IMR-90 (cell line): ENCODE results near the gene WNK3. TPM values are rescaled to one million over a fixed set of nuclear protein-coding genes. Genes with fewer than 3 reads are reported as not detected.

Source experiments
- ATAC-seq: fragments of 200-7000 bp; cut with Tn5 transposase; 2 replicates; pipeline ENCODE4 v1.9.1; 2020; ENCODE audit warnings: low read depth, mild to moderate bottlenecking, moderate library complexity
- BruUV-seq: library from RNA; stranded (reverse); fragments of 400-500 nt; replicated peaks from 2 replicates; lab custom pipeline; 2021; lab: Mats Ljungman, UMichigan
- CTCF ChIA-PET: fragments of 300-600 bp; formaldehyde crosslinking; extraction: SDS; loops from one replicate; lab custom pipeline; 2021; ENCODE audit warnings: antibody characterized with exemption; lab: Yijun Ruan, JAX
- POLR2A ChIA-PET: fragments of 300-600 bp; sonication (Branson Sonifier 250); formaldehyde crosslinking; loops from one replicate; lab custom pipeline; 2022; ENCODE audit warnings: antibody characterized with exemption; ENCODE audit not compliant: unreplicated experiment; lab: Charles Lee
- DNase-seq: peaks from one replicate; pipeline ENCODE4 v3.0.0; 2013
- H2AFZ ChIP-seq: replicated peaks from 2 replicates; pipeline ENCODE3; 2013; ENCODE audit warnings: low read length, mild to moderate bottlenecking; ENCODE audit not compliant: poor library complexity
- H2AK5ac ChIP-seq: 2 replicates; pipeline ENCODE4 v1.6.1; 2013; ENCODE audit warnings: low read depth, low read length, inconsistent platforms
- H2AK9ac ChIP-seq: replicated peaks from 2 replicates; pipeline ENCODE3; 2013; ENCODE audit warnings: mild to moderate bottlenecking, low read depth, low read length, moderate library complexity; ENCODE audit not compliant: poor library complexity
- H2BK120ac ChIP-seq: 2 replicates; pipeline ENCODE4 v1.6.1; 2013; ENCODE audit warnings: low read depth, low read length, inconsistent platforms
- H2BK15ac ChIP-seq: 3 replicates; pipeline ENCODE4 v1.6.1; 2013; ENCODE audit warnings: low read depth, low read length, inconsistent platforms
- H2BK20ac ChIP-seq: 2 replicates; pipeline ENCODE4 v1.6.1; 2013; ENCODE audit warnings: low read depth, mild to moderate bottlenecking, inconsistent platforms, low read length, moderate library complexity
- H2BK5ac ChIP-seq: 2 replicates; pipeline ENCODE4 v1.6.1; 2013; ENCODE audit warnings: mild to moderate bottlenecking, low read depth, low read length, inconsistent platforms; ENCODE audit not compliant: poor library complexity, severe bottlenecking
- H3K14ac ChIP-seq: replicated peaks from 2 replicates; pipeline ENCODE4 v1.6.1; 2013; ENCODE audit warnings: low read depth, low read length, inconsistent platforms
- H3K18ac ChIP-seq: 2 replicates; pipeline ENCODE4 v1.6.1; 2013; ENCODE audit warnings: low read depth, low read length, control low read depth
- H3K23ac ChIP-seq: 2 replicates; pipeline ENCODE4 v1.6.1; 2013; ENCODE audit warnings: low read depth, low read length, inconsistent platforms
- H3K27ac ChIP-seq: 2 replicates; pipeline ENCODE4 v1.5.1; 2013; ENCODE audit warnings: mild to moderate bottlenecking, control low read depth, low read length; ENCODE audit not compliant: insufficient read depth
- H3K27me3 ChIP-seq: 2 replicates; pipeline ENCODE4 v1.6.1; 2013; ENCODE audit warnings: low read length; ENCODE audit not compliant: control insufficient read depth, insufficient read depth
- H3K36me3 ChIP-seq: 2 replicates; pipeline ENCODE4 v1.6.1; 2013; ENCODE audit warnings: low read length, mixed read lengths; ENCODE audit not compliant: control insufficient read depth, insufficient read depth
- H3K4ac ChIP-seq: 2 replicates; pipeline ENCODE4 v1.6.1; 2013; ENCODE audit warnings: low read depth, low read length, inconsistent platforms
- H3K4me1 ChIP-seq: 2 replicates; pipeline ENCODE4 v1.6.1; 2013; ENCODE audit warnings: low read length, mixed read lengths; ENCODE audit not compliant: control insufficient read depth, insufficient read depth
- H3K4me2 ChIP-seq: 2 replicates; pipeline ENCODE4 v1.6.1; 2013; ENCODE audit warnings: low read depth, mild to moderate bottlenecking, control low read depth, low read length, moderate library complexity
- H3K4me3 ChIP-seq: 2 replicates; pipeline ENCODE4 v1.5.1; 2013; ENCODE audit warnings: low read depth, mild to moderate bottlenecking, control low read depth, low read length, moderate library complexity; ENCODE audit not compliant: insufficient read depth
- H3K56ac ChIP-seq: 2 replicates; pipeline ENCODE4 v1.6.1; 2013; ENCODE audit warnings: low read length, inconsistent platforms; ENCODE audit not compliant: insufficient read depth; ENCODE audit errors: extremely low read depth
- H3K79me1 ChIP-seq, 2 experiments: 2 replicates each; pipeline ENCODE4 v1.6.1; 2013; ENCODE audit warnings: low read length in 2 of 2, inconsistent platforms in 1 of 2, low read depth in 1 of 2
- H3K9ac ChIP-seq: 2 replicates; pipeline ENCODE4 v1.6.1; 2013; ENCODE audit warnings: low read depth, low read length, control low read depth
- H3K9me1 ChIP-seq: 2 replicates; pipeline ENCODE4 v1.6.1; 2013; ENCODE audit warnings: low read length, inconsistent platforms; ENCODE audit not compliant: insufficient read depth
- H3K9me3 ChIP-seq: 2 replicates; pipeline ENCODE4 v1.6.1; 2013; ENCODE audit warnings: low read length; ENCODE audit not compliant: control insufficient read depth, insufficient read depth
- H4K20me1 ChIP-seq: 2 replicates; pipeline ENCODE4 v1.6.1; 2013; ENCODE audit warnings: low read length, inconsistent platforms; ENCODE audit not compliant: insufficient read depth
- H4K5ac ChIP-seq: 2 replicates; pipeline ENCODE4 v1.6.1; 2013; ENCODE audit warnings: mild to moderate bottlenecking, low read depth, low read length, control low read depth
- H4K8ac ChIP-seq, 2 experiments: 2 replicates each; pipeline ENCODE4 v1.6.1; 2013; ENCODE audit warnings: low read depth in 2 of 2, low read length in 2 of 2, control low read depth in 1 of 2, inconsistent platforms in 1 of 2
- H4K91ac ChIP-seq: 2 replicates; pipeline ENCODE4 v1.6.1; 2013; ENCODE audit warnings: low read depth, low read length, inconsistent platforms; ENCODE audit not compliant: insufficient read depth
- BHLHE40 ChIP-seq: fragments of 150-350 bp; IDR thresholded peaks from 2 replicates; pipeline ENCODE4 v1.6.1; 2016; ENCODE audit warnings: mild to moderate bottlenecking, low read depth, low read length
- CHD1 ChIP-seq: IDR thresholded peaks from 2 replicates; pipeline ENCODE4 v1.6.1; 2012; ENCODE audit warnings: low read depth, low read length, improper control_type of control experiment
- MAFK ChIP-seq: IDR thresholded peaks from 2 replicates; pipeline ENCODE4 v1.6.1; 2012; ENCODE audit warnings: low read depth, low read length, improper control_type of control experiment
- MXI1 ChIP-seq: IDR thresholded peaks from 2 replicates; pipeline ENCODE4 v1.6.1; 2012; ENCODE audit warnings: low read depth, mild to moderate bottlenecking, low read length, moderate library complexity, borderline replicate concordance
- POLR2A ChIP-seq: IDR thresholded peaks from 2 replicates; pipeline ENCODE4 v1.6.1; 2012; ENCODE audit warnings: mild to moderate bottlenecking, low read depth, low read length
- RAD21 ChIP-seq: IDR thresholded peaks from 2 replicates; pipeline ENCODE4 v1.6.1; 2012; ENCODE audit warnings: low read length, improper control_type of control experiment
- RCOR1 ChIP-seq: IDR thresholded peaks from 2 replicates; pipeline ENCODE4 v1.6.1; 2012; ENCODE audit warnings: mild to moderate bottlenecking, low read length, improper control_type of control experiment; ENCODE audit not compliant: insufficient replicate concordance
- SMC3 ChIP-seq: fragments of 150-350 bp; IDR thresholded peaks from 2 replicates; pipeline ENCODE4 v1.6.1; 2016; ENCODE audit warnings: low read depth, mild to moderate bottlenecking, antibody characterized with exemption, low read length, moderate library complexity
- WGBS, 2 experiments: methylation state at CpG; one replicate each; pipeline versions ENCODE4 v1.1.5 to v1.1.7; 2013; ENCODE audit warnings: missing lambda C conversion rate in 2 of 2; ENCODE audit not compliant: insufficient read length in 1 of 2; ENCODE audit errors: extremely low coverage in 2 of 2; 5-methylcytosine and 5-hydroxymethylcytosine counted together
- dilution Hi-C: fragments of 300-500 bp; cut with HindIII; formaldehyde crosslinking; loops from one replicate; pipeline ENCODE4 v1.14.3; 2018; ENCODE audit warnings: low sequenced_read_pairs; ENCODE audit not compliant: unreplicated experiment
- in situ Hi-C: fragments of 300-500 bp; cut with MboI; formaldehyde crosslinking; loops from 3 replicates; pipeline ENCODE4 v1.14.3; 2019; ENCODE audit warnings: low sequenced_read_pairs, inconsistent platforms, mixed read lengths
- intact Hi-C: fragments of 100-400 bp; cut with micrococcal nuclease; formaldehyde crosslinking; loops from 2 replicates; pipeline ENCODE4 v1.10.0; 2022
- polyA plus RNA-seq, 3 experiments: library from polyadenylated mRNA; depleted of rRNA; stranded (reverse); fragments of >200 nt; gene quantifications; 2 replicates each; pipeline ENCODE4 v1.2.3, GENCODE V29; 2012; ENCODE audit warnings: low replicate concordance in 1 of 3
- total RNA-seq: library from RNA; depleted of rRNA; stranded (reverse); fragments of >200 nt; gene quantifications from 2 replicates; pipeline ENCODE4 v1.2.3, GENCODE V29; 2012
- TF ChIP-seq, protein P1 (sequence below): conservative IDR thresholded peaks from 2 replicates; pipeline ENCODE4 v1.5.1; 2012; ENCODE audit warnings: mild to moderate bottlenecking, low read depth, low read length, improper control_type of control experiment

WNK3 gene
- total and polyA plus RNA-seq, 2 of the 4 experiments (the other 2 are of a cell fraction): 0.15 to 1.4 TPM

DNA sequence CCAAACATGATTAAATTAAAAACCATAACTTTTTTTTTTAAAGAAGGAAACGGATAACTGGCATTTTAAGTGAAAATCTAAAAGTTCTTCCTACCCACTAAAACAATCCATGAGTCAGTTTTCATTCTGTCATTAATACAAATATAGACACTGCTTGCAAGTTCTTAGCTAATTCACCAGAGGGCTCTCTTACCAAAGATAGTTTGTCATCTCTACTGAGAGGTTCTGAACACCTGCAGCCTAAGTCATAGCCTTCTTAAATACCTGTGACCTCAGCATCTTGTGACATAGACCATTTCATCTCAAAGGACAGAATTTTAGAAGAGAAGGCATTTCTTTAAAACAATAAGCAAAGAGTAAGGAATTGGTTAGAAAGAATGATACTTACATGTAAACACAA, 109.5 kb downstream of the WNK3 start:
- Histone ChIP-seq H3K4me3 (no peak overlapping the region), H3K18ac (no peak overlapping the region), H3K14ac (no peak overlapping the region), H2AK9ac (no peak overlapping the region), H3K36me3 (no peaks in the 10 kb centered on the region), H3K4me2 (no peak overlapping the region), H2BK20ac (no peak overlapping the region), H3K4me1 (no peaks in the 10 kb centered on the region), H2BK5ac (no peak overlapping the region), H3K4ac (no peak overlapping the region), H3K9ac (no peak overlapping the region), H2AK5ac (no peak overlapping the region), H3K27me3 (peaks cover 2% of the 10 kb centered on the region; the same call in 1 of the 2 replicates), H3K23ac (no peak overlapping the region), H4K8ac (no peak overlapping the region), H4K91ac (no peak overlapping the region), H2BK15ac (no peak overlapping the region), H3K27ac (no peak overlapping the region), H3K9me1 (no peaks in the 10 kb centered on the region), H3K9me3 (no peaks in the 10 kb centered on the region), H2BK120ac (no peak overlapping the region), H2AFZ (no peak overlapping the region), H4K5ac (no peak overlapping the region), H3K79me1 (no peaks in the 10 kb centered on the region), H3K56ac (no peak overlapping the region), H4K20me1 (no peaks in the 10 kb centered on the region)
- in situ Hi-C loops: no loop called here
- no CpG with 5 or more reads among the region's 1 CpG for WGBS, 2 experiments
- dilution Hi-C loops: no loop called here
- CTCF ChIA-PET: no interaction called here
- no peak for TF ChIP-seq MAFK
- TF ChIP-seq, protein P1, sequence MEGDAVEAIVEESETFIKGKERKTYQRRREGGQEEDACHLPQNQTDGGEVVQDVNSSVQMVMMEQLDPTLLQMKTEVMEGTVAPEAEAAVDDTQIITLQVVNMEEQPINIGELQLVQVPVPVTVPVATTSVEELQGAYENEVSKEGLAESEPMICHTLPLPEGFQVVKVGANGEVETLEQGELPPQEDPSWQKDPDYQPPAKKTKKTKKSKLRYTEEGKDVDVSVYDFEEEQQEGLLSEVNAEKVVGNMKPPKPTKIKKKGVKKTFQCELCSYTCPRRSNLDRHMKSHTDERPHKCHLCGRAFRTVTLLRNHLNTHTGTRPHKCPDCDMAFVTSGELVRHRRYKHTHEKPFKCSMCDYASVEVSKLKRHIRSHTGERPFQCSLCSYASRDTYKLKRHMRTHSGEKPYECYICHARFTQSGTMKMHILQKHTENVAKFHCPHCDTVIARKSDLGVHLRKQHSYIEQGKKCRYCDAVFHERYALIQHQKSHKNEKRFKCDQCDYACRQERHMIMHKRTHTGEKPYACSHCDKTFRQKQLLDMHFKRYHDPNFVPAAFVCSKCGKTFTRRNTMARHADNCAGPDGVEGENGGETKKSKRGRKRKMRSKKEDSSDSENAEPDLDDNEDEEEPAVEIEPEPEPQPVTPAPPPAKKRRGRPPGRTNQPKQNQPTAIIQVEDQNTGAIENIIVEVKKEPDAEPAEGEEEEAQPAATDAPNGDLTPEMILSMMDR: peak; percentile 36
- TF ChIP-seq RAD21: peak; percentile 40
- no peak for TF ChIP-seq BHLHE40
- TF ChIP-seq POLR2A: no peak
- TF ChIP-seq SMC3: 0 out of 2 replicates have a peak, but pooled peaks have one; percentile 15
- no peak for TF ChIP-seq RCOR1
- no peak for TF ChIP-seq MXI1
- no peak for TF ChIP-seq CHD1
- intact Hi-C loops: loop anchor here (10.0 kb wide), 3 partner anchors 196 to 806 kb away; partner anchors contain the start of genes MAGED2 and TSR2
- ATAC-seq (no peak), DNase-seq (peak; percentile 44)
- no TSS peak for BruUV-seq
- POLR2A ChIA-PET: no interaction called here
